WTC11 (cell line): ENCODE data around the gene IPO11. TPM values are rescaled to one million over a fixed set of nuclear protein-coding genes. Genes with fewer than 3 reads are reported as not detected.

Experiments
- ATAC-seq: fragments of 200-7000 bp; cut with Tn5 transposase; 2 replicates; pipeline ENCODE4 v1.10.0; 2021; ENCODE audit warnings: mild to moderate bottlenecking, moderate library complexity
- CTCF ChIA-PET: fragments of 300-600 bp; sonication (Branson Sonifier 250); formaldehyde crosslinking; loops from one replicate; lab custom pipeline; 2021; ENCODE audit warnings: antibody characterized with exemption; lab: Charles Lee
- POLR2A ChIA-PET: fragments of 350-600 bp; sonication (Branson Sonifier 250); formaldehyde crosslinking; loops from one replicate; lab custom pipeline; 2021; ENCODE audit warnings: antibody characterized with exemption; lab: Charles Lee
- DNase-seq: peaks from one replicate; pipeline ENCODE4 v3.0.0; 2021; ENCODE audit warnings: low spot score
- H3K27ac Mint-ChIP-seq: 2 replicates; pipeline ENCODE4 v1.8.0; 2021; ENCODE audit warnings: mixed read lengths
- H3K27me3 Mint-ChIP-seq: 2 replicates; pipeline ENCODE4 v1.8.0; 2021; ENCODE audit warnings: low read depth, mild to moderate bottlenecking, moderate library complexity, mixed read lengths
- H3K36me3 Mint-ChIP-seq: 2 replicates; pipeline ENCODE4 v1.8.0; 2021; ENCODE audit warnings: mixed read lengths
- H3K4me1 Mint-ChIP-seq: 2 replicates; pipeline ENCODE4 v1.8.0; 2022; ENCODE audit warnings: mixed read lengths
- H3K4me3 Mint-ChIP-seq: 2 replicates; pipeline ENCODE4 v1.8.0; 2021; ENCODE audit warnings: mild to moderate bottlenecking, moderate library complexity, mixed read lengths
- H3K9me3 Mint-ChIP-seq: 2 replicates; pipeline ENCODE4 v1.8.0; 2021; ENCODE audit warnings: mixed read lengths
- ATF6 ChIP-seq: sonication (generic); formaldehyde crosslinking; IDR thresholded peaks from 2 replicates; pipeline ENCODE4 v1.8.1; 2023; ENCODE audit warnings: mild to moderate bottlenecking, missing genetic modification reagents
- CBFB ChIP-seq: sonication (generic); formaldehyde crosslinking; IDR thresholded peaks from 2 replicates; pipeline ENCODE4 v1.8.1; 2022; ENCODE audit warnings: mild to moderate bottlenecking, low read depth, missing genetic modification reagents
- ELF4 ChIP-seq: sonication (generic); formaldehyde crosslinking; IDR thresholded peaks from 2 replicates; pipeline ENCODE4 v1.8.1; 2022; ENCODE audit warnings: low read depth, mild to moderate bottlenecking, moderate library complexity, missing genetic modification reagents
- FOXP4 ChIP-seq: sonication (generic); formaldehyde crosslinking; IDR thresholded peaks from 2 replicates; pipeline ENCODE4 v1.8.0; 2022; ENCODE audit warnings: mild to moderate bottlenecking, missing genetic modification reagents
- GABPB1 ChIP-seq: sonication (generic); formaldehyde crosslinking; IDR thresholded peaks from 2 replicates; pipeline ENCODE4 v1.8.1; 2023; ENCODE audit warnings: mild to moderate bottlenecking, missing genetic modification reagents
- HMGA2 ChIP-seq: fragments of 250-450 bp; sonication (Bioruptor Pico); IDR thresholded peaks from 2 replicates; pipeline ENCODE4 v1.4.0; 2021; ENCODE audit warnings: mild to moderate bottlenecking, moderate library complexity
- IRF1 ChIP-seq: sonication (generic); formaldehyde crosslinking; IDR thresholded peaks from 2 replicates; pipeline ENCODE4 v1.8.0; 2023; ENCODE audit warnings: missing genetic modification reagents
- NFATC4 ChIP-seq: fragments of 250-450 bp; sonication (Bioruptor Pico); IDR thresholded peaks from 2 replicates; pipeline ENCODE4 v1.9.0; 2021; ENCODE audit warnings: mild to moderate bottlenecking
- NR1H2 ChIP-seq: sonication (generic); formaldehyde crosslinking; IDR thresholded peaks from 2 replicates; pipeline ENCODE4 v1.9.0; 2021; ENCODE audit warnings: mild to moderate bottlenecking, moderate library complexity, missing genetic modification reagents
- PRRX2 ChIP-seq: fragments of 250-450 bp; sonication (Bioruptor Pico); IDR thresholded peaks from 2 replicates; pipeline ENCODE4 v1.8.0; 2021; ENCODE audit warnings: mild to moderate bottlenecking
- RELA ChIP-seq: sonication (generic); formaldehyde crosslinking; IDR thresholded peaks from 2 replicates; pipeline ENCODE4 v1.8.1; 2022; ENCODE audit warnings: missing genetic modification reagents, mild to moderate bottlenecking, borderline replicate concordance
- SMAD4 ChIP-seq: sonication (generic); formaldehyde crosslinking; IDR thresholded peaks from 2 replicates; pipeline ENCODE4 v1.8.0; 2022; ENCODE audit warnings: mild to moderate bottlenecking, missing genetic modification reagents
- TP53 ChIP-seq: sonication (generic); formaldehyde crosslinking; IDR thresholded peaks from 2 replicates; pipeline ENCODE4 v1.8.1; 2023; ENCODE audit warnings: mild to moderate bottlenecking, missing genetic modification reagents
- ZNF263 ChIP-seq: sonication (generic); formaldehyde crosslinking; IDR thresholded peaks from 2 replicates; pipeline ENCODE4 v1.8.1; 2022; ENCODE audit warnings: low read depth, mild to moderate bottlenecking, moderate library complexity, missing genetic modification reagents
- ZNF423 ChIP-seq: fragments of 250-450 bp; sonication (Bioruptor Pico); IDR thresholded peaks from 2 replicates; pipeline ENCODE4 v2.1.2; 2022; ENCODE audit warnings: mild to moderate bottlenecking, moderate library complexity
- ZNF671 ChIP-seq: fragments of 250-450 bp; sonication (Bioruptor Pico); IDR thresholded peaks from 2 replicates; pipeline ENCODE4 v1.8.0; 2021; ENCODE audit warnings: mild to moderate bottlenecking
- total RNA-seq: library from RNA; stranded (reverse); gene quantifications from 3 replicates; pipeline ENCODE4 v1.2.3, GENCODE V29; 2021
- TF ChIP-seq, protein P1 (sequence below): sonication (generic); formaldehyde crosslinking; IDR thresholded peaks from 2 replicates; pipeline ENCODE4 v1.8.1; 2023; ENCODE audit warnings: mild to moderate bottlenecking, missing genetic modification reagents
- TF ChIP-seq, protein P2 (sequence below): sonication (generic); formaldehyde crosslinking; IDR thresholded peaks from 2 replicates; pipeline ENCODE4 v1.8.0; 2022; ENCODE audit warnings: mild to moderate bottlenecking, missing genetic modification reagents
- TF ChIP-seq, protein P3 (sequence below): sonication (generic); formaldehyde crosslinking; conservative IDR thresholded peaks from 2 replicates; pipeline ENCODE4 v1.8.1; 2022; ENCODE audit warnings: mild to moderate bottlenecking, missing genetic modification reagents

The IPO11 gene
- total RNA-seq, 1 experiment from 2014 or later, result 61.9 TPM

DNA sequence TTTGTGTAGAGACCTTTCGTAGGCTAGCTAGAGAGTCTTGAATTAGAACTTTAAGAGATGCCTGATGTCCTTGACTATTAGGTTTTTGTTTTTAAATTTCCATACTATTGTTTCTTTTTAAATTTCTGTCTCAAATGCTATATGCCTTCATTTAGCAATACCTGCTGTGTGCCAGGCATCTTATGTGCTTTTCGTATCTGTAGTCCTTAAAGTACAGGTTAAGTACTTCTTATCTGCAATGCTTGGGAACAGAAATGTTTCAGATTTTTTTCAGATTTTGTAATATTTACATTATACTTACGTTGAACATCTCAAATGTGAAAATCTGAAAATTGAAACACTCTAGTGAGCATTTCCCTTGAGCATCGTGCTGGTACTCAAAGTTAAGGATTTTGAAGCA lies 49.0 kb downstream of the IPO11 start:
- Mint-ChIP-seq H3K4me1 (peaks cover 19% of the 10 kb centered on the region), H3K36me3 (no peaks in the 10 kb centered on the region), H3K4me3 (no peak overlapping the region), H3K27me3 (no peaks in the 10 kb centered on the region), H3K27ac (no peak overlapping the region; the same call in 1 of the 2 replicates), H3K9me3 (no peaks in the 10 kb centered on the region)
- ChIA-PET CTCF (no interaction called here), POLR2A (no interaction called here)
- TF ChIP-seq ZNF423 (CRISPR knock-in tag), result no peak
- no peak for TF ChIP-seq ZNF263 (CRISPR knock-in tag)
- no peak for ATAC-seq
- no peak for DNase-seq

DNA sequence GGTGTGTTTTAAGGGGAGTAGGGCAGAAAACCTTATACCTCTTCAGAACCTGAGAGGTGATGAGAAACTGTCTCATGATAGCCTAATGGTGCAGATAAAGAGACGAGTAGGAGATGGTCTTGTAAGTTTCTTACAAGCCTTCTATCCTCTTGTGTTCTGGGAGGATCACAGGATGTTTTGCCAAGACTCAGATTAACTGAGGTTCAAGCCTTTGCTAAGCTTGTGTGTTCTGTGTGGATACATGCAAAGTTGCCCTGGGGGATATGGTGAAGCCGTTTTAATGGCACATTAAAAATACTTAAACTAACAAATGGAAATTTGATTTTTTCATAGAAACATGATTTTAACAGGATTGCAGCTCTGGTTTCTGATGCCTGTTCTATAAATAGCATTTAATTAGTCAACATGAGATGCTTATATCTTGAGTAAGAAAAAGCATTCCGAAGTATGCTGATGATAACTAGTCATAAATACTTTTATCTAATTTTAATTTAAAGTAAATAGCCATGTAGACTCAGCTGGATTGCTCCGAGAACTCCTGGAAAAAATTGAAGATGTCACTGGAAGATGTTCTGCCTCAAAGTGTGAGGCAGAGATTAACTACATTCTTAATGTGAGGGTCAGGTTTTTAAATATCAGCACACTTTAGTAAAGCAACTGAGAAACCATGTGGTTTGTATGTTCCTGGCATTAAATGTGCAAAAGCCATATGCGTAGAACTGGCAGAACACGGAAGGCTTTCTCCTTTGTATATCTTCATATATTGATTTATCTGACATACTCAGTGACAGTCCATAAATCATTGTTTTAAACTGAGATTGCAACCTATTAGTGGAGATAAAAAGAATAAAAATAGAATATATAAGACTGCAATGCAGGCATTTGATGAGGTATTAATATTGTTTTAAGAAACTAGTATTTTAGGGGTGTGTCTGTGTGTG lies 53.7 kb downstream of the IPO11 start:
- ChIA-PET POLR2A (no interaction called here), CTCF (interaction anchor here (0.7 to 2.0 kb wide), 3 partner anchors 253 to 315 kb away, joined by 3 to 6 read pairs (median 4); no protein-coding TSS in a partner anchor)
- Mint-ChIP-seq H3K27me3 (no peaks in the 10 kb centered on the region), H3K4me3 (no peak overlapping the region)
- no peak for ATAC-seq
- TF ChIP-seq NFATC4 (CRISPR knock-in tag) (no peak), CBFB (CRISPR knock-in tag) (no peak), ELF4 (CRISPR knock-in tag) (no peak)
- TF ChIP-seq, protein P1, sequence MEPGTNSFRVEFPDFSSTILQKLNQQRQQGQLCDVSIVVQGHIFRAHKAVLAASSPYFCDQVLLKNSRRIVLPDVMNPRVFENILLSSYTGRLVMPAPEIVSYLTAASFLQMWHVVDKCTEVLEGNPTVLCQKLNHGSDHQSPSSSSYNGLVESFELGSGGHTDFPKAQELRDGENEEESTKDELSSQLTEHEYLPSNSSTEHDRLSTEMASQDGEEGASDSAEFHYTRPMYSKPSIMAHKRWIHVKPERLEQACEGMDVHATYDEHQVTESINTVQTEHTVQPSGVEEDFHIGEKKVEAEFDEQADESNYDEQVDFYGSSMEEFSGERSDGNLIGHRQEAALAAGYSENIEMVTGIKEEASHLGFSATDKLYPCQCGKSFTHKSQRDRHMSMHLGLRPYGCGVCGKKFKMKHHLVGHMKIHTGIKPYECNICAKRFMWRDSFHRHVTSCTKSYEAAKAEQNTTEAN (CRISPR knock-in tag), result no peak
- TF ChIP-seq, all 79 proteins: peak for 0
- Mint-ChIP-seq H3K27ac (peak overlapping the region; percentile 58; the same call in 1 of the 2 replicates), H3K36me3 (peaks cover 19% of the 10 kb centered on the region), H3K9me3 (no peaks in the 10 kb centered on the region), H3K4me1 (peaks cover 11% of the 10 kb centered on the region)
- DNase-seq, result no peak

GRCh38 chr5:62473209-62473608 lies 60.6 kb downstream of the IPO11 start:
- Mint-ChIP-seq H3K27me3 (no peaks in the 10 kb centered on the region), H3K4me1 (no peaks in the 10 kb centered on the region), H3K36me3 (peaks cover 13% of the 10 kb centered on the region), H3K27ac (no peak overlapping the region), H3K4me3 (no peak overlapping the region), H3K9me3 (no peaks in the 10 kb centered on the region)
- CTCF ChIA-PET, result no interaction called here
- ATAC-seq, result no peak
- no peak for TF ChIP-seq ATF6
- TF ChIP-seq PRRX2 (CRISPR knock-in tag), result no peak
- TF ChIP-seq CBFB (CRISPR knock-in tag), result no peak
- TF ChIP-seq, protein P2, sequence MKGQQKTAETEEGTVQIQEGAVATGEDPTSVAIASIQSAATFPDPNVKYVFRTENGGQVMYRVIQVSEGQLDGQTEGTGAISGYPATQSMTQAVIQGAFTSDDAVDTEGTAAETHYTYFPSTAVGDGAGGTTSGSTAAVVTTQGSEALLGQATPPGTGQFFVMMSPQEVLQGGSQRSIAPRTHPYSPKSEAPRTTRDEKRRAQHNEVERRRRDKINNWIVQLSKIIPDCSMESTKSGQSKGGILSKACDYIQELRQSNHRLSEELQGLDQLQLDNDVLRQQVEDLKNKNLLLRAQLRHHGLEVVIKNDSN (CRISPR knock-in tag), result no peak
- TF ChIP-seq RELA (CRISPR knock-in tag), result no peak
- TF ChIP-seq HMGA2 (CRISPR knock-in tag), result no peak
- TF ChIP-seq FOXP4 (CRISPR knock-in tag), result no peak
- no peak for TF ChIP-seq NR1H2 (CRISPR knock-in tag)
- TF ChIP-seq ZNF671, result no peak
- TF ChIP-seq ELF4 (CRISPR knock-in tag), result no peak
- no peak for TF ChIP-seq GABPB1 (CRISPR knock-in tag)
- TF ChIP-seq SMAD4 (CRISPR knock-in tag), result no peak
- no peak for TF ChIP-seq TP53
- TF ChIP-seq, protein P3, sequence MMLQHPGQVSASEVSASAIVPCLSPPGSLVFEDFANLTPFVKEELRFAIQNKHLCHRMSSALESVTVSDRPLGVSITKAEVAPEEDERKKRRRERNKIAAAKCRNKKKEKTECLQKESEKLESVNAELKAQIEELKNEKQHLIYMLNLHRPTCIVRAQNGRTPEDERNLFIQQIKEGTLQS (CRISPR knock-in tag), result no peak
- TF ChIP-seq IRF1, result no peak
- POLR2A ChIA-PET, result no interaction called here
- DNase-seq, result no peak
